NCI-H748 (cell line): Measurements from ENCODE around the gene TNS1.

Experiments used
- DNase-seq: peaks from one replicate; lab custom pipeline; 2025; ENCODE audit not compliant: unreplicated experiment; lab: John Stamatoyannopoulos, UW

Gene TNS1

DNA sequence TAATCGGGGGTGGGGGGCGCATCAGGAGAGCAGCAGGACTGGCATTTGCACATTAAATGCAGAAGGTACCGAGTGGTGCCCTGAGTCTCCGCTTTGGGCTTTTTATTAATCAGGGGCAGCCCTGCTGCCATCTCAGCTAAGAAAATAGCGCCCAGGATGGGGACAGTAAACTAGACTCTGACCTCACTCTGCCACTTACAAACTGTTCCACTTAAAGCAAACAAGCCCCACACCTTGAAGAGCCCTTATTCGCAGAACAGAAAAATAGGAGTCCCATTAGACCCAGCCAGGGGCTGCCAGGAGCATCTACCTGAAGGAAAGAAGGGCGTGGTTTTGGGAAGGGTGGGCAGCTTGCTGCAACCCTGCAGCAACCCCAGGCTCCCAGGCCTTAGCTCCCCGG, 165.3 kb downstream of the TNS1 start:
- no peak for DNase-seq

DNA sequence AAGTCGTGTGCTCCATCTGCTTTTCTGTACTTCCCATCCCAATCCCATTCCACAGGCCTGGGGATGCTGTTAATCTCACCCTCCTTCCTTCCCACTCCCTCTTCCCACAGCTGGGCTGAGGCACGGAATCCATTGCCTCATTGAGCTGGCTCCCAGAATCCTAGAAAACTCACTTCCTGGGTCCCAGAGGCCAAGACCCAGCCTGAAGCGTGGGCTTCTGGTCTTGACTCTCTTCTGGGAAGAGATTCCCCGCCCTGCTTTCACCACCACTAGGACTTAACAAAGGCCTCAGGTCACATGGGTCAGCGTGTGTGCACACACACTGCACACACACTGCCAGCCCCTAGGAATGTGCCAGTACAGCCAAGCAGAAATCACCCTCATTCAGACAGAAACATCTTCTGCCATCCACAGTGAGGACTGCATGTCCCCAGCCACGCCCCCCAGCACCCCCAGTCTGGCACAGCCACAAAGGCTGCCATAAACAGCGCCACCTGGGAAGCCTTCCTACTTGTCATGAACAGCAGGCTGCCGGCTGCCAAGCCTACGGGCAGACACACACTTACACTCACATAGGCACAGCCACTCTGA, 165.8 kb downstream of the TNS1 start:
- peak; percentile 15 for DNase-seq

DNA sequence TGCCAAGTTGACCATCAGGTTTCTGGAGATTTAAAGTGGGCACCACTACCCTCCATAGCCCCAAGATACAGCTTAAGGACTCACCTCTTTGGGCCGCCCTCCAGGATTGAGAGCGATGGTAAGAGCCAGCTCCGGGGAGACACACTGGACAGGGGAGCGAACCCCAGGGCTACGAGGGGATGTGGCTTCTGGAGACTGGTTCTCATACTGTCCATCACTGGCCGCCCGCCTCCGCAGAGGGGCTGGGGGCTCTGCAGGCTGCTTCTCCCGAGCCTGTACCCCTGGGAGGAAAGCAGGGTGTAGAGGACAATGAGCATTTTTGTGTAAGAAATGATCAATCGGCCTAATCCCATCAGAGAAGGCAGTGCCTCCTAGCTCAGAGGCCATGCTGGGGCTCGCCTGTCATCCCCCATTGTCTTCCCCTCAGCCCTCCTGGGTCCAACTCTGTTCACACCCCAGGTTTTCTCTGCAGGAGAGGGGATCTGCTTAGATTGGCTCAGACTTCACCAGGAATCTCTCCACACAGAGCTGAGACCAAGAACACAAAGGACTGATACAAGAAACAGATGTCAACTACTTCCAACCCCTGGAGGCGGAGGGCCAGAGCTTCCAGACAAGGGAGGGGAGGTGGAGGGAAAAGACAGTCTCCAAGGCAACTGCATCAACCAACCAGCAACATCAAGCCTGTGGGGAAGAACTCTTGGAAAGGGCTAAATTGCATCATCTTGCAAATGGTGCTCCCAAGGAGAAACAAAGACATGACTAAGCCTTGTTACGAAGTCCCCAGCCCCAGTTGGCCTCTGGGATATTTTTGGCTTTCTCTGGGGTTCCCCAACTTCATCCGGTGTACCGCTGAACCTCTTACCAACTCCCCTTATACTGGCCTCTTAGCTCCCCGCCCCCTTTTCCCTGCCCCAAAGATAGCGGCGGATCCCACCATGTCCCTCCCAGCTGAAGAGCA, 166.6 kb downstream of the TNS1 start:
- no peak for DNase-seq

DNA sequence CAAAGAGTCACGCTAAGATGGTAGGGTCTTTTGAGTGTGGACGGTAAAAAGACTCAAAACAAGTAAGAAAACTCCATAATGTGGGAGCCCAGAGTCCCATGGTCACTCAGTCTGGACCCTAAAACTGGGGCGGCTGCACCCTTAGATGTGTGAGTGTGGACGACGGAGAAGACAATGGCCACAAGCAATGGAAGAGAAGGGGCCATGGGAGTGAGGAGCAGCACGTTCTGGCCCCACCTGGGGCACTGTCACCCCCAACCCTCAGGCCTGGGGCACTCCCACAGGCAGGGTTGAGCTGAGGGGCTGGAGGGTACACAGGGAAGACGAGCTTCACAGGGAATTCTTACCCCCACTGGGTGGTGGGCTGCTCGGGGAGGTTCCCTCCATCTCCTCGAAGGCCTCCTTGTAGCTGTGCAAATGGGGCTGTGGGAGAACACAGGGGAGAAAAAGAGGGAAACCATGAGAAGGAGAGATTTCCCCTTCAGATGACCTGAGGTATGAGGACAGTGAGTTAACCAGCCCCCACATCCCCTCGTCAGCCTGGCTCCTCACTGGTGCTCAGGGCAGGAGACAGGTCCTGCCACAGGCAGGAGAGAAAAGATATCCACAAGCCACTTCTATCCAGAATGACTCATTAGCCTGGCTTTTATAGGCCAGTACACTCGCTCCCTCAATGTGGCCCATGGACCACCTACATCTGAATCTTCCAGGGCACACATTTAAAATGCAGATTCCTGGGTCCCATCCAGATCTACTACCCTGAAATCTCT, 167.9 kb downstream of the TNS1 start:
- no peak for DNase-seq

DNA sequence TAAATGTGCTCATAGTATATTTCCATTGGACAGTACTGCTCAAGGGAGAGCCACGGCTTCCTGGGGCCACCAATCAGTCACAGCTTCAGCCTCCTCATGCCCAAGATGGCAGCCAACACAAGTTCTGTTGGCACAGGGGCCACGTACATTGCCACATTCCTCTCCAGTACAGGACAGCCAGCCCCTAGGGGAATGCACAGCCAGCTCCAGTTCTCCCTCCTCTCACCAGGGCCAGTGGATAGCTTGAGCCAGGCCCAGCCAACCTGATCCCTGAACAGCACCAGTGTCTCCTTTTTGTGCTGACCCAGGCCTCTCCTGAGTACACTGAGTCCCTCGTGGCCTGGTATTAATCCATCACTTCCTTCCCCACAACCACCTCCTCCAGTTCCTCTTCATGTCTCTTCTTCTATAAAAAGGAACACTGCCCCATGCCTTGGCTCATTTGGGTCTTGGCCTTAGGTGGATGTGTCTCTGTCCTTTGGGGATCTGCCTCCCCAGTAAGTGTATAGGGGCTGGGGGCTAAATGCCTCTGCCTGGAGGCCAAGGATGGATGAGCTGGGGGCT, 168.7 kb downstream of the TNS1 start:
- DNase-seq: no peak

DNA sequence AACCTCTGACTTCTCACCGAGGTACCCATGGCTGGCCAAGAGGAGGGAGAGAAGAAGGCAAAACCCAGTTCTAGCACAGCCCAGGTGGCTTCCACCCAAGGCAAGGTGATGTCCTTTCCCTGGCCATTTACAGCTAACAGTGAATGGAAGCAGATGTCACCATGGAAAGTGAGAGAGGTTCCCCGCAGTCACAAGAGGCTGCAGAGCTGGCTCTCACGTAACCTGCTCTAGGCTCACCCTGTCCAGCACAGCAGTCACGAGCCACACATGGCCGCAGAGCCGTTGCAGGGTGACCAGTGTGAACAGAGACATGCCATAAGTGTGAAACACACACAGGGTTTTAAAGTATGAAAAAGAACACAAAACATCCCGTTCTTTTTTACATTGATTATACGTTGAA, 169.4 kb downstream of the TNS1 start:
- no peak for DNase-seq

DNA sequence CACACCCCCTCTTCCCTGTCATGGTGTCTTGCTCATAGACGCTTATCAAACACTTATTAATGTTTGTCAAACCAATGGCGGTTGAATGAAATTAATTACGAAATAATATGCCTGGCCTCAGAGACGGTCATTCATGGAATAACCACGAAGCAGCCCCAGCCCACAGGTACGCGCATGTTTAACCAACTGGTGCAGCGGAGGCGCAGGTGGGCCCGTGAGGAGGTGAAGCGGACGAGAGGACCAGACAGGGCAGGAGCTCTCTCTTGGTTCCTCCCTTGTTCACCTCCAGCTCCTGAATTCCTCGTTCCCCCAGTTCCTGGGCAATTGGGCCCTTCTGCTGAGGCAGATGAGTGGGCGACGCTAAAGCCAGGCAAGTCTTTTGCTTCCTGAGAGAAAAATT, 169.8 kb downstream of the TNS1 start:
- peak; percentile 55 for DNase-seq

DNA sequence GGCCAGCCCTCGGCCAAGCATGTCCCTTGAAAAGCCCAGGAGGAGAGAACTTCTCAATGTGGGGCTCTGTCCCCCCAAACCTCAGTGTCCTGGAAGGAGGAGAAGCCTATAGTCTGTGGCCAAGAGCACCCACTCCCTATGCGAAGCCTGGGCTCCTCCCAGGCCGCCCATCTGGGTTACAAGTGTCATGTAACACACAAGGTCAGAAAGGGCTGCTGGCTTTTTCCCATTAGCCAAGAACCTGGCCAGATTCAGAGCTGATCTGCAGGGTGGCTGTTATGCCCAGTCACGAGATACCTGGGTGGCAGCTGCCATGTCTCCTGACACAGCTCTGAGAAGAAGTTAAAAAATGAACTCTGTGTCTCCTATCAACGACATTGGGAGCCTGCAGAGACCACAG, 170.7 kb downstream of the TNS1 start:
- DNase-seq: no peak

DNA sequence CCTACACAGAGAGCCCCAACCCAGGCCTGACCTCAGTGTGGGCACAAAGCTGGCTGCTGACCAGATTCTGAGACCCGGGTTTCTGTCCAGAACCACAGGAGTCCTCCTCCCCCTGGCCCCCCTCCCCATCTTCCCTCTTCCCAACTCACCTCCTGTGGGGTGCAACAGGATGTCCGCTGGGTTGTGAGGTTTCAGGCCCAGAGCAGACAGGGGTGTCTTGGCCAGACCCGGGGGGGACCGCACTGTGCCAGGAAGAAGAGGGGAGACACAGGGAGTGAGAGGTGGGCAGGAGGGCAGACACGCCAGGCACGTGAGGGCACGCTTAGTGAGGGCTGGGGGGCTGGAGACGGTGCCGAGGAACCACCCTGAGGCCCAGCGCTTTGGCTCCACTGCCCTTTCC, 171.5 kb downstream of the TNS1 start:
- no peak for DNase-seq

DNA sequence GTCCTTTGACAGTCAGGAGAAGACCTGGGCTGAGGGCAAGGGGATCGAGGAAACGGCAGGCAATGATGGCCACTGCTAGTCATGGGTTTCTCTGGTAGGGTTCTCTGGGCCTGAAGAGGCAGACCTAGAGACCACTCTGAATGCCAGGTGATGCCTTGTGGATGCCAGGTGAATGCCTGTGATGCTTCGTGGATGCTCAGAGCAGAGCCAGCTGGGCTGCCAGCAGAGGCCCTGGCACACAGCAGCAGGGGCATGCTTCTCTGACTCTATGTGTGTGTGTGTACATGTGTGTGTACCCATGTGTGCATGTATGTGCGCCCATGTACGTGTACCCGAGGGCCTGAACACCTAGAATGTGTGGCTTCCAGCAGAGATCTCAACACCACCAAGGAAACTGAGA, 172.0 kb downstream of the TNS1 start:
- no peak for DNase-seq

DNA sequence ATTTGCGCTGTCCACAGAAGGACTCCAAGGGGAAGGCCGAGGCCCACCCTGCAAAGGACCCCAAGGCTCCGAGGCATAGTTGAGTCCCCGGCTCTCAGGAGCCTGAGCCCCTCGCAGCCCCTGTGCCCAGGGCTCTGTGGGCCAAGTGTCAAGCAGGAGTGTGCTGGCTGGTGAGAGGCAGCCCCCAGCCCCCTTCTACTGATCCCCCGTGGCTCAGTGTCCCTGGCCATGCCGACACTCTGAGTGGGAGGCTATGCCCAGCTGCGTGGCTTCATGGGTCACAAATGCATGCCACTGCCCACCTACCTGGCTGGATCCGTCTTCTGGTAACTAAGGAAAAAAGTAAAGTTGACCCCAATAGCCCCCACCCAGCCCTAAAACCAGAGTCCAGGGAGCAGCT, 172.7 kb downstream of the TNS1 start:
- no peak for DNase-seq

DNA sequence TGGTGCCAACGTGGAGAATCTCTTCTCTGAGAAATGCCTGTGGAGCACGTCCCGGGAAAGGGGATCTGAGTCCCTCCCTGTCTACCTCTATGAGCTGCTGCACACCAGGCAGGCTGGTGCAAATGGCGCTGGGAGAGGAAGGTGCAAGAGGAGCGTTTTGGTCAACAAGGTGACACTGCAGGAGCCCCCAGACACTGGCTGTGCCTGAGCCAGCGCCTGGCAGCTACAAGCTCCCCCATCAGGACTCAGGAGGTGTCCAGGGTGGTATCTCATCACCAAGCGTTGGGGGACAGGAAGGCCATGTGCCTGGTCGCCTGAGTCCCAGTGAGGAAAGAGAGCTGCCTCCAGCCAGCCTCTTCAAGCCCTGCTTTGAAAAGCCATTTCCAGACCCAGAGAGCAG, 173.4 kb downstream of the TNS1 start:
- DNase-seq: no peak

DNA sequence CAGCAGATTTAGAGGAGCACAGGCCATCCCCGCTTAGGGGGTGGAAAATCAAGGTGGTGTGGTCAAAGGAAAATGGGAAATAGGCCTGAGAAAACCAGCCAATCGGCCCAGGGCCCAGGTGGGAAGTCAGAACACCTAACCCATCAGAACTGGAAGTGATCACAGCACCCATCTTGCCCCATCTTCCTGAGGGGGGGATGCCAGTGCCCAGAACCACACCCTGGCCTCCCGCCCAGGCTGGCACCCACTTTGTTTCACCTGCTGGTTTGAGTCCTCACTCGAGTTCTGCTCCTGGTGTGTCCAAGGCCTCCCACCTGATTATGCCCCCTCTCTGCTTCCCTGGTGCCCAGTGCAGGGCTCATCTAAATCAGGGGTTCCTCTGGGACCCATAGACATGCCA, 174.5 kb downstream of the TNS1 start:
- no peak for DNase-seq

DNA sequence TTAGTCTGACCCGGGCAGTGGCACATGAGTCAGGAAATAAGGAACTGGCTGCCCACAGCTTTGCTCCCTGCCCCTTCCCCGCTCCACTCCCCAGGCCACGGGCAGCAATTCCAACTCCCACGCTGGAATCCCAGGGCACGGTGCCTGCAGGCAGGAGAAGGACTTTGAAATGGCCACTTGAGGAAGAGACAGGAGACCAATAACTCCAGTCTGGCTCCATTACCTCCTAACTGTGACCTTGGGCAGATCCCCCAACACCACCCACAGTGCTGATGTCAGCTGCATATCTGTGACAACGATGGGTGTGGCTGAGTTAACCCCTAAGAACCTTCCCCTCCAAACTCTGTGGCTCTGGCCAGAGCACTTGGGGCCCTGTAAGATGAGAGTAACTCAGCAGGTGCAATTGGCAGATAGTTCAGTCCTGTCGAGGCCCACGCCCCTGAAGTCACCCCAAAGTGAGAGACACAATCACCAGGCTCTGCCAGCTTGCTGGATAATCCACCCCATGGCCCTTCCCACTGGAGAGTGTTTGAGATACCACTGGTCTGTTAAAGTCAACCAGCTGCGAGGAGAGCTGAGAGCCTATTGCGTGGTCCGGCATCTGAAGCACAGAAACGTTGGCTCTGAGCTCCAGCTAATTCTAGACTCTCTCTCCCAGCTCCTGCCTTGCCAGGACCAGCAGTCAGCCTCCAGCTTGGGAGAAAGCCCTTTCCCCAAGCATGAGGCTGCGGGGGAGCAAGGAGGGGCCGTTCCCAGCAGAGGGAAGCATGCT, 175.2 kb downstream of the TNS1 start:
- DNase-seq: no peak

DNA sequence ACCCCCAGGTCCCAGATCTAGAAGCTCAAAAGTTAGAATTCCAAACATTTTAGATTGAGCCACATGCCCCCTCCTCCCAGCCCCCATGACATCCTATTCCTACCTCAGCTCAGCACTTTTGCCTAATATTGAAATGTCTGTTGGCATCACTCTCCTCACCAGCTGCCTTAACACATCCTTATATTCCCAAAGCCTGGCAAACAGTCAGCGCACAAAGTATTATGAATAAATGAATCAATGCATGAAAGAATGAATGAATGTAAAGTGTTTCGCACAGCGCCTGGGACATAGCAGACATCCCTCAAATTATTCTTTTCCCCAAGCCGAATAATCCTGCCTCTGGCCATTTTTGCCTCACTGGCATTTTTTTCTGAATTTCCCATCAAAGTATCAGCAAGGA, 175.8 kb downstream of the TNS1 start:
- no peak for DNase-seq

DNA sequence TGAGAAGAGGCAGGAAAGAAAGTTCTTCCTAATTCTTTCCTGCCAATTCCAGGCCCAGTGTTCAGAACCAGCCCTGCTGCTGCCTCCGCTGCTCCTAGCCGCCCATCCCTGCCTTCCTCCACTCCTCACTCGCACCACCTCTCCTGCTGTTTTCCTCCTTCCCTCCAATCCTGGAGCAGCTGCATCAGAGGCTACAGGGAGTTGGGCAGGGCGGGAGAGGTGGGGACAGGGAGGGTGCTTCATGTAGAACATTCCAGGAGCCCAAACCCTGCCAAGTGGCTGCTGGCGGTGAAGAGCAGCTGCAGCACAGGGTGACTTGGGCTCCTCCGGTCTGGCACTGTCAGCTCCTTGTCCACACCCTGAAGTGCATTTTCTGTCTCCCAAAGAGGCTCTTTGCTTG, 176.3 kb downstream of the TNS1 start:
- no peak for DNase-seq

DNA sequence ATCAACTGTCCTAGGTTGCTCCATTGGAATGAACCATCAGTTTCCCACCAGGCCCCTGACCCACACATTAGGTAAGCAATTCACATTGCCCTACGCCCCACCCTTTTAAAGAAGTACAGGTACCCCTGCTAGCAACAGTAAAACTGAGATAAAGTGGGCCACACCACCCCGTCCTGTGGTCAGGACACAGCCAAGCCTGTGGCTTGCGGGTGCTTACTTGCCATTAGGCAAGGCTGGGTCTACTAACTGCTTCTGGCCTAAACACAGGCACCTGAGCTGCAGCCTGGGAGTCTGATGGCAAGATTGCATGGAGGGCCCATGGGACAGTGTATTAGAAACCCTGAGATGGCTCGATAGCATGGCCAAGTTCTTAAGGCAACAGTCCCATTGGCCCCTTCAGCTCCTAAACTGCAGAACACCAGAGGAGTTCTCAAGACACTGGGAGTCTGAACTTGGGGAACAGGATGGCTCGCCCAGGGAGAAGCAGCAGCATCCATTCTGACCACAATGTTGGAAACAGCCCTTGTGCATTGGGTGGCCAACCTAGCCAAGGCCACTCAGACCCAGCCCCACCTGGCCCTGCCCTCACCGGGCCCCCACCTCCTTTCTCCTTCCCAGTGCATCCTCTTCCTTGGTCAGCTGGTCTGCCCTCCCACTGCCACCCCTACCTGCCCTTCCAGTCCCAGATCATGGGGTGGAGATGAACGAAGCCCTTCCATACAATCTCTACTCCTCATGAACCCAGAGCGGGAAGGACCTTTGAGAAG, 177.1 kb downstream of the TNS1 start:
- no peak for DNase-seq

DNA sequence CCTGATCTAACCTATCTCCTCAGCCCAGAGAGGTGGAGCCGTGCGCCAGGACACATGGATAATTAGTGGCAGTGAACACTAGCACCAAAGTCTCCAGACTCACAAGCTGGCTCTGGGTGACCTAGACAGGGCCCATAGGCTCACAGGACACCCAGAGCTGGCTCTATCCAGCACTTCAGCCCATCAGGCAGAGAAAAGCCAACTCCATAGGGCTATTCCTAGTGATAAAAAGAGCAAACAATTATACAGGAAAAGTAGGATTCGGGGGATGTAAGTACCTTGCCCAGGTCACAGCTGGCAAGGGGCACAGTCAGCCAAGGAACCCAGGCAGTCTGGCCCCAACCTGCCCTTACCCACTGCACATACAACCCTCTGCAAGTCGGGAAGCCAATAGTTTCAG, 178.6 kb downstream of the TNS1 start:
- no peak for DNase-seq

DNA sequence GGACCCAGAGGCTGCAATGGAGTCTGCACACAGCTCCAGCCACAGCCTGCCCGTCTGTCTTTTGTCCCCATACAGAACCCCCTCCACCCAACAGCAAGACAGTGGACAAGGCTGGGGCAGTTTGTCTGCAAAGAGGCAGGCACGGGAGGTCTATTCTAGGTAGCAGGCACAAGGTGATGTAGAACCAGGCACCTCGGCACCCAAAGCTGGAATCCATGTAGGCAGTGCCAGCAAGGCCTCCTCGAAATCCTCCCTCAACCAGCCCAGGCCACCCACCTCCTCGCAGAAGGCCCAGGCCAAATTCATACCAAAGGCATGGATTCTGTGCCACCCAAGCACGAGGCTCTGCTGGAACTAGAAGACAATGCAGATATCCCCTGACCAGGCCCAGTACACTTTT, 179.2 kb downstream of the TNS1 start:
- no peak for DNase-seq
